Astrocyte (in vitro differentiated cells and primary cell): ENCODE data around the gene CFTR. TPM values are rescaled to one million over a fixed set of nuclear protein-coding genes. Genes with fewer than 3 reads are reported as not detected.

ENCODE experiments used
- DNase-seq: peaks from one replicate; pipeline ENCODE4 v3.0.0-alpha.2; 2010; ENCODE audit warnings: low read depth
- FAIRE-seq: peaks from 2 replicates; lab custom pipeline; 2011; peaks lifted over from hg19 to GRCh38; lab: Jason Lieb, UNC
- H2AFZ ChIP-seq: 2 replicates; pipeline ENCODE4 v1.6.0; 2012; ENCODE audit warnings: low read depth, low read length, inconsistent platforms
- H3K27ac ChIP-seq: 2 replicates; pipeline ENCODE4 v1.5.1; 2011; ENCODE audit warnings: low read depth, low read length, inconsistent platforms
- H3K27me3 ChIP-seq: 2 replicates; pipeline ENCODE4 v1.6.0; 2011; ENCODE audit warnings: low read length, inconsistent platforms; ENCODE audit not compliant: insufficient read depth
- H3K36me3 ChIP-seq: 2 replicates; pipeline ENCODE4 v1.5.1; 2011; ENCODE audit warnings: low read length, inconsistent platforms; ENCODE audit not compliant: insufficient read depth
- H3K4me1 ChIP-seq: 2 replicates; pipeline ENCODE4 v1.5.1; 2011; ENCODE audit warnings: low read length, inconsistent platforms; ENCODE audit not compliant: insufficient read depth
- H3K4me2 ChIP-seq: 2 replicates; pipeline ENCODE4 v1.6.0; 2012; ENCODE audit warnings: low read length, inconsistent platforms
- H3K4me3 ChIP-seq: 2 replicates; pipeline ENCODE4 v1.5.1; 2011; ENCODE audit warnings: low read depth, mild to moderate bottlenecking, low read length, inconsistent platforms; ENCODE audit not compliant: insufficient read depth
- H3K79me2 ChIP-seq: 2 replicates; pipeline ENCODE4 v1.6.0; 2012; ENCODE audit warnings: mild to moderate bottlenecking, low read length, inconsistent platforms; ENCODE audit not compliant: insufficient read depth
- H3K9ac ChIP-seq: 2 replicates; pipeline ENCODE4 v1.6.0; 2012; ENCODE audit warnings: mild to moderate bottlenecking, low read length, inconsistent platforms
- H3K9me3 ChIP-seq: 2 replicates; pipeline ENCODE4 v1.5.1; 2012; ENCODE audit warnings: low read depth, mild to moderate bottlenecking, low read length, inconsistent platforms; ENCODE audit not compliant: insufficient read depth
- H4K20me1 ChIP-seq: 2 replicates; pipeline ENCODE4 v1.6.0; 2012; ENCODE audit warnings: low read length, inconsistent platforms; ENCODE audit not compliant: insufficient read depth
- H3K27ac Mint-ChIP-seq: one replicate; pipeline ENCODE4 v1.8.0; 2021; ENCODE audit warnings: mild to moderate bottlenecking, mixed read lengths; ENCODE audit not compliant: unreplicated experiment
- H3K27me3 Mint-ChIP-seq: one replicate; pipeline ENCODE4 v1.8.0; 2021; ENCODE audit warnings: low read depth, mixed read lengths; ENCODE audit not compliant: unreplicated experiment
- H3K36me3 Mint-ChIP-seq: one replicate; pipeline ENCODE4 v1.8.0; 2021; ENCODE audit warnings: low read depth, mixed read lengths; ENCODE audit not compliant: unreplicated experiment
- H3K4me1 Mint-ChIP-seq: one replicate; pipeline ENCODE4 v1.8.0; 2021; ENCODE audit warnings: low read depth, mixed read lengths; ENCODE audit not compliant: unreplicated experiment
- H3K4me3 Mint-ChIP-seq: one replicate; pipeline ENCODE4 v1.8.0; 2021; ENCODE audit warnings: mild to moderate bottlenecking, moderate library complexity, mixed read lengths; ENCODE audit not compliant: unreplicated experiment
- H3K9me3 Mint-ChIP-seq: one replicate; pipeline ENCODE4 v1.8.0; 2021; ENCODE audit warnings: mild to moderate bottlenecking, mixed read lengths; ENCODE audit not compliant: unreplicated experiment
- EZH2 ChIP-seq: IDR thresholded peaks from 2 replicates; pipeline ENCODE4 v1.6.1; 2012; ENCODE audit warnings: mild to moderate bottlenecking, low read length, inconsistent platforms; ENCODE audit not compliant: insufficient read depth
- total RNA-seq: library from RNA; stranded (reverse); gene quantifications from 2 replicates; pipeline ENCODE4 v1.2.1, GENCODE V29; 2021
- TF ChIP-seq, protein P1 (sequence below): IDR thresholded peaks from 2 replicates; pipeline ENCODE4 v1.5.1; 2011; ENCODE audit warnings: low read depth, mild to moderate bottlenecking, inconsistent platforms, low read length, moderate library complexity; ENCODE audit not compliant: insufficient read depth

CFTR gene
- total RNA-seq, 1 donor from 2014 or later = 2.5 TPM

GRCh38 chr7:117673367-117673766, 193.5 kb downstream of the CFTR start:
- Histone ChIP-seq H3K4me1 (no peaks in the 10 kb centered on the region), H2AFZ (peak overlapping the region; percentile 28), H3K27me3 (peaks cover 8% of the 10 kb centered on the region), H3K4me2 (peak overlapping the region; percentile 29), H3K9me3 (no peaks in the 10 kb centered on the region), H3K9ac (no peak overlapping the region), H3K27ac (no peak overlapping the region), H3K4me3 (no peak overlapping the region), H3K79me2 (no peaks in the 10 kb centered on the region), H3K36me3 (no peaks in the 10 kb centered on the region), H4K20me1 (no peaks in the 10 kb centered on the region)
- no peaks in the 10 kb centered on the region for H3K27me3 Mint-ChIP-seq
- H3K36me3 Mint-ChIP-seq = no peaks in the 10 kb centered on the region
- no peak for TF ChIP-seq EZH2
- TF ChIP-seq, protein P1, sequence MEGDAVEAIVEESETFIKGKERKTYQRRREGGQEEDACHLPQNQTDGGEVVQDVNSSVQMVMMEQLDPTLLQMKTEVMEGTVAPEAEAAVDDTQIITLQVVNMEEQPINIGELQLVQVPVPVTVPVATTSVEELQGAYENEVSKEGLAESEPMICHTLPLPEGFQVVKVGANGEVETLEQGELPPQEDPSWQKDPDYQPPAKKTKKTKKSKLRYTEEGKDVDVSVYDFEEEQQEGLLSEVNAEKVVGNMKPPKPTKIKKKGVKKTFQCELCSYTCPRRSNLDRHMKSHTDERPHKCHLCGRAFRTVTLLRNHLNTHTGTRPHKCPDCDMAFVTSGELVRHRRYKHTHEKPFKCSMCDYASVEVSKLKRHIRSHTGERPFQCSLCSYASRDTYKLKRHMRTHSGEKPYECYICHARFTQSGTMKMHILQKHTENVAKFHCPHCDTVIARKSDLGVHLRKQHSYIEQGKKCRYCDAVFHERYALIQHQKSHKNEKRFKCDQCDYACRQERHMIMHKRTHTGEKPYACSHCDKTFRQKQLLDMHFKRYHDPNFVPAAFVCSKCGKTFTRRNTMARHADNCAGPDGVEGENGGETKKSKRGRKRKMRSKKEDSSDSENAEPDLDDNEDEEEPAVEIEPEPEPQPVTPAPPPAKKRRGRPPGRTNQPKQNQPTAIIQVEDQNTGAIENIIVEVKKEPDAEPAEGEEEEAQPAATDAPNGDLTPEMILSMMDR = no peak
- DNase-seq (peak; percentile 16), FAIRE-seq (no peak)
- no peak overlapping the region for H3K4me3 Mint-ChIP-seq
- no peaks in the 10 kb centered on the region for H3K9me3 Mint-ChIP-seq
- no peak overlapping the region for H3K27ac Mint-ChIP-seq
- H3K4me1 Mint-ChIP-seq = peaks cover 10% of the 10 kb centered on the region

GRCh38 chr7:117673839-117674238, 194.0 kb downstream of the CFTR start:
- Mint-ChIP-seq H3K4me1 (peaks cover 10% of the 10 kb centered on the region), H3K4me3 (no peak overlapping the region), H3K27me3 (no peaks in the 10 kb centered on the region), H3K27ac (no peak overlapping the region), H3K9me3 (no peaks in the 10 kb centered on the region), H3K36me3 (no peaks in the 10 kb centered on the region)
- no peaks in the 10 kb centered on the region for H4K20me1 ChIP-seq
- H3K36me3 ChIP-seq = no peaks in the 10 kb centered on the region
- no peak overlapping the region for H3K9ac ChIP-seq
- H3K79me2 ChIP-seq = no peaks in the 10 kb centered on the region
- peak; percentile 36 for DNase-seq
- TF ChIP-seq, protein P1 = peak; percentile 38
- TF ChIP-seq EZH2 = no peak
- no peak overlapping the region for H3K4me3 ChIP-seq
- H2AFZ ChIP-seq = no peak overlapping the region
- no peaks in the 10 kb centered on the region for H3K4me1 ChIP-seq
- peaks cover 12% of the 10 kb centered on the region for H3K27me3 ChIP-seq
- H3K9me3 ChIP-seq = no peaks in the 10 kb centered on the region
- H3K27ac ChIP-seq = no peak overlapping the region
- FAIRE-seq = no peak
- peak overlapping the region; percentile 29 for H3K4me2 ChIP-seq

GRCh38 chr7:117674617-117675016, 194.8 kb downstream of the CFTR start:
- H4K20me1 ChIP-seq = no peaks in the 10 kb centered on the region

More at GRCh38 chr7:117674617-117675016, 194.8 kb downstream of the CFTR start:
- H3K36me3 ChIP-seq = no peaks in the 10 kb centered on the region
- Mint-ChIP-seq H3K27ac (no peak overlapping the region), H3K27me3 (no peaks in the 10 kb centered on the region), H3K36me3 (no peaks in the 10 kb centered on the region), H3K4me1 (peaks cover 10% of the 10 kb centered on the region), H3K9me3 (no peaks in the 10 kb centered on the region), H3K4me3 (no peak overlapping the region)
- DNase-seq (no peak), FAIRE-seq (no peak)
- no peak overlapping the region for H3K4me3 ChIP-seq
- no peaks in the 10 kb centered on the region for H3K79me2 ChIP-seq
- no peaks in the 10 kb centered on the region for H3K9me3 ChIP-seq
- peaks cover 13% of the 10 kb centered on the region for H3K27me3 ChIP-seq
- no peaks in the 10 kb centered on the region for H3K4me1 ChIP-seq
- no peak overlapping the region for H3K4me2 ChIP-seq
- no peak for TF ChIP-seq EZH2
- TF ChIP-seq, protein P1 = no peak
- no peak overlapping the region for H3K27ac ChIP-seq
- H2AFZ ChIP-seq = no peak overlapping the region
- H3K9ac ChIP-seq = no peak overlapping the region
